GM19099 (cell line): ENCODE results near the gene SATB2.

ENCODE experiments used
- POLR2A ChIP-seq: IDR thresholded peaks from 3 replicates; pipeline ENCODE4 v1.6.1; 2011; ENCODE audit warnings: low read depth; ENCODE audit not compliant: insufficient read length; ENCODE audit errors: extremely low read depth

SATB2 gene

GRCh38 chr2:199409759-199410529 is 47.8 kb downstream of the SATB2 start:
- TF ChIP-seq POLR2A, result no peak

GRCh38 chr2:199407421-199407820 is 50.3 kb downstream of the SATB2 start:
- TF ChIP-seq POLR2A, result no peak

- no peak for TF ChIP-seq POLR2A
Observed at GRCh38 chr2:199405241-199405640, 52.5 kb downstream of the SATB2 start.

- TF ChIP-seq POLR2A, result no peak
Observed at GRCh38 chr2:199404841-199405240, 52.9 kb downstream of the SATB2 start.

- no peak for TF ChIP-seq POLR2A
Observed at GRCh38 chr2:199395311-199395710, 62.4 kb downstream of the SATB2 start.

GRCh38 chr2:199392363-199392762 is 65.4 kb downstream of the SATB2 start:
- TF ChIP-seq POLR2A, result no peak

- TF ChIP-seq POLR2A, result no peak
Observed at GRCh38 chr2:199388728-199389268, 68.9 kb downstream of the SATB2 start.

- no peak for TF ChIP-seq POLR2A
Observed at GRCh38 chr2:199384043-199384442, 73.7 kb downstream of the SATB2 start.

GRCh38 chr2:199383021-199383420 is 74.7 kb downstream of the SATB2 start:
- no peak for TF ChIP-seq POLR2A

- TF ChIP-seq POLR2A, result no peak
Observed at GRCh38 chr2:199382091-199382490, 75.6 kb downstream of the SATB2 start.

GRCh38 chr2:199381531-199381930 is 76.2 kb downstream of the SATB2 start:
- no peak for TF ChIP-seq POLR2A

GRCh38 chr2:199378948-199379650 is 78.6 kb downstream of the SATB2 start:
- no peak for TF ChIP-seq POLR2A

GRCh38 chr2:199370150-199370780 is 87.5 kb downstream of the SATB2 start:
- TF ChIP-seq POLR2A, result no peak

GRCh38 chr2:199366406-199366805 is 91.3 kb downstream of the SATB2 start:
- TF ChIP-seq POLR2A, result no peak

GRCh38 chr2:199364153-199364552 is 93.6 kb downstream of the SATB2 start:
- no peak for TF ChIP-seq POLR2A
